ENCODE measurements around the gene IGSF9B. TPM values are rescaled to one million over a fixed set of nuclear protein-coding genes. Genes with fewer than 3 reads are reported as not detected.

The IGSF9B gene
- total RNA-seq, 4 donors from 2014 or later: 24.1 to 120 (median 43.3) TPM

DNA sequence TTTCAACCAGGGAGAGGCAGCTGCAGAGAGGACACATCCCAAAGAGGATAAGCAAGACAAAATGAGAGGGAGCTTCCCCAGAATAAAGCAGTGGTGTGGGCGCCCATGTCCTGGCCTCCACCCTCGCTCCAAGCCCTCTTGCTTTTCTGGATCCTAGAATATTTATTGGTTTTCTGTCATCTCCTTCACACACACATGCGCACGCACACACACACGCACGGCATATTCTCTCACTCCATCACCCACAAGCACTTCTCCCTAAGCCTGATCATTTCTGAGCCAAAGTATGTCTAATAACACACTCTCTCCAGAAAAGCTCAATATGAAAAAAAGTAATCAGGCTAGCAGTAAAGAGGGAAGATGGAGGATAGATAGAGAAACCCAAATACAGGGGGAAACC is 7.6 kb downstream of the IGSF9B start:
- H3K36me3 ChIP-seq: peaks cover 0 to 3% of the 10 kb centered on the region in 2 donors
- H3K4me1 ChIP-seq: peaks cover 7 to 100% (median 84%) of the 10 kb centered on the region in 3 donors
- TF ChIP-seq EP300 (IDR thresholded peaks at IDR 0.05) (no peak), POLR2AphosphoS5 (IDR thresholded peaks at IDR 0.05) (no peak)
- H3K27me3 ChIP-seq: no peaks in the 10 kb centered on the region
- no peak for ATAC-seq
- WGBS, 2 donors (ENCODE audit: low coverage in 1 of 2): 88 to 95% methylated on average over 4 to 6 of the region's 6 CpGs
- H3K4me3 ChIP-seq: no peak overlapping the region
- H3K27ac ChIP-seq: peak overlapping the region in 3 of 4 donors; percentile 92 to 97 (median 97)
- H3K9me3 ChIP-seq: no peaks in the 10 kb centered on the region

DNA sequence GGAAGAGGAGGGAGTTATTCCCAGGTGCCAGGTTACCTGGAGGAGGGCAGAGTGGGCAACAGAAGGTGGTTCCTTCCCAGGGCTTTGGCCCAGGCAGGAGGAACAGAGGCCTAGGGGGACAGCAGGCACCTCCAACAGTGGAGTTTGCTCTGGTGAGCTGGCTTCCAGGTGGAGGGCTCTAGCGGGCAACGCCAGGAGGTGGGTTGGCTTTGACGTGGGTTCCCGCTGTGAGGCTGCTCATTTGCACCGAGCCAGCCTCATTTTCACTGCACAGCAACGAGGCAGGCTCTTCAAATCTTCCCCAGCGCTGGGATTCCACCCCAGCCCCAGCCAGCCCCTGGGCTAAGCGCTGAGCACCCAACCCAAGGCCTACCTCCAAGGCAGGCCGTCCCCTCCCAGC is 8.1 kb downstream of the IGSF9B start:
- TF ChIP-seq, protein P1, sequence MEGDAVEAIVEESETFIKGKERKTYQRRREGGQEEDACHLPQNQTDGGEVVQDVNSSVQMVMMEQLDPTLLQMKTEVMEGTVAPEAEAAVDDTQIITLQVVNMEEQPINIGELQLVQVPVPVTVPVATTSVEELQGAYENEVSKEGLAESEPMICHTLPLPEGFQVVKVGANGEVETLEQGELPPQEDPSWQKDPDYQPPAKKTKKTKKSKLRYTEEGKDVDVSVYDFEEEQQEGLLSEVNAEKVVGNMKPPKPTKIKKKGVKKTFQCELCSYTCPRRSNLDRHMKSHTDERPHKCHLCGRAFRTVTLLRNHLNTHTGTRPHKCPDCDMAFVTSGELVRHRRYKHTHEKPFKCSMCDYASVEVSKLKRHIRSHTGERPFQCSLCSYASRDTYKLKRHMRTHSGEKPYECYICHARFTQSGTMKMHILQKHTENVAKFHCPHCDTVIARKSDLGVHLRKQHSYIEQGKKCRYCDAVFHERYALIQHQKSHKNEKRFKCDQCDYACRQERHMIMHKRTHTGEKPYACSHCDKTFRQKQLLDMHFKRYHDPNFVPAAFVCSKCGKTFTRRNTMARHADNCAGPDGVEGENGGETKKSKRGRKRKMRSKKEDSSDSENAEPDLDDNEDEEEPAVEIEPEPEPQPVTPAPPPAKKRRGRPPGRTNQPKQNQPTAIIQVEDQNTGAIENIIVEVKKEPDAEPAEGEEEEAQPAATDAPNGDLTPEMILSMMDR (IDR thresholded peaks at IDR 0.05): no peak
- TF ChIP-seq POLR2AphosphoS5 (IDR thresholded peaks at IDR 0.05) (no peak), EP300 (IDR thresholded peaks at IDR 0.05) (no peak), POLR2A (IDR thresholded peaks at IDR 0.05) (no peak)
- WGBS, 2 donors (ENCODE audit: low coverage in 1 of 2): no CpG with 5 or more reads among the region's 9 CpGs

DNA sequence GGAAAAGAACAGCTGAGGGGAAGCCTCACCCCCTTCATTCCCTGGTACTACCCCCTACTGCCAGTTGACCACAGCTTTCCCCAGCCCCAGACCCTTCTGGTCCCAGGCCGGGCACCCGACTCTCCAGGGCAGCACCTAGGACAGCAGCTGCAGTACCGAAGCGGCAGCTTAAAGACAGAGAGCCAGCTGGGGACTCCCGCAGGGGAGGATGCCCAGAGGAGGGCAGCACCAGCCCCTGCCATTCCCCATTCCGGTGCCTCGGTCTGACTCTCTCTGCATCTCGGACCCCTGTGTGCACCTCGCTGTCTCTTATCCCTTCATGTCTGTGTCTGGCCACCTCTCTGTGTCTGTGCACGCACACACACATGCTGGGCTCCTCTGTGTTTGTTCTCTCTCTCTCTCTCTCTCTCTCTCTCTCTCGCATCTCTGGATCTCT is 9.4 kb downstream of the IGSF9B start:
- Histone ChIP-seq H3K4me1 (peaks cover 7 to 97% (median 73%) of the 10 kb centered on the region in 3 donors), H3K9me3 (no peaks in the 10 kb centered on the region), H3K36me3 (peaks cover 0 to 18% of the 10 kb centered on the region in 2 donors), H3K4me3 (peak overlapping the region in 1 of 2 donors; percentile 19), H3K27me3 (no peaks in the 10 kb centered on the region), H3K27ac (peak overlapping the region in 3 of 4 donors; percentile 92 to 97 (median 97))
- no peak for TF ChIP-seq POLR2A (IDR thresholded peaks at IDR 0.05)
- TF ChIP-seq, protein P1 (IDR thresholded peaks at IDR 0.05): peak in 2 of 4 experiments; percentile 36 to 70
- 2 to 7% methylated on average over 7 to 11 of the region's 11 CpGs for WGBS, 2 donors (ENCODE audit: low coverage in 1 of 2)
- peak; percentile 51 for ATAC-seq

More for the DNA sequence above, 8.1 kb downstream of the IGSF9B start:
- Histone ChIP-seq H3K27ac (peak overlapping the region in 3 of 4 donors; percentile 92 to 97 (median 97)), H3K36me3 (peaks cover 0 to 7% of the 10 kb centered on the region in 2 donors), H3K9me3 (no peaks in the 10 kb centered on the region), H3K27me3 (no peaks in the 10 kb centered on the region), H3K4me3 (no peak overlapping the region), H3K4me1 (peaks cover 7 to 100% (median 84%) of the 10 kb centered on the region in 3 donors)
- ATAC-seq: no peak

DNA sequence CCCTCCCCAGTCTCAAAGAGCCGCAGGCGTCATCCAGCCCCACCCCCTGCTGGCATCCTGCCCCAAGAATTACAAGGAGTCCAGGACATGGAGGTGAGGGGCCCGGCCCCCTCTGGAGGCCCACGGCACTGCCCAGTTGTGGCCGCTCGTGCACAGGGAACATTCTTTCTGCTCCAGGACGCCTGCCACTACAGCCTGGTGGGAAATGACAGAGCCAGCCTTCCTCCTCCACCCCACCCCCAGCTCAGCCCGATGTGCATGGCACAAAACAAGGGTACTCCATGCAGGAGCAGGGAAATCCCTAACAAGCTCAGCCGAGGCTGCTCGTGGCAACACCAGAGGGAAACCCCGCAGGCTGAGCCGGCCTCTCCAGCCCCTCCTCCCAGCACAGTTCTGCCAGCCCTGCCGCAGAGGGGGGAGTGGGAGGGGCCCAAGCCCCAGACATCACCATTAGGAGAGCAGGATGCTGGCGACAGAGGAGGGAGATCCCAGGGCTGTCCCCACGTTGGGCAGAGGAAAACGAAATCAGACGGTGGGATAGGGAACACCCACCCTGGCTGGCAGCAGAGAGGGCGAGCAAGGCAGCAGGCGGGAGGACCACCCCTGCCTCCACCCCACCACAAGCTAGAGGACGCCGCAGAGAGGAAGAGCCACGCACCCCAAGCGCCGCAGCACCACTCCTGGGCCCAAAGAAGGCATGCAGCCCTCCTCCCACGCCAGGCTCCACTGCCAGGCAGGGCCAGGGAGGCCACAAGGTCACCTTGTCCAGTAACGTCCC is 10.0 kb downstream of the IGSF9B start:
- Histone ChIP-seq H3K36me3 (peaks cover 0 to 22% of the 10 kb centered on the region in 2 donors), H3K4me1 (peaks cover 7 to 97% (median 67%) of the 10 kb centered on the region in 3 donors), H3K27ac (peak overlapping the region; percentile 0 to 97 (median 94)), H3K9me3 (no peaks in the 10 kb centered on the region), H3K27me3 (no peaks in the 10 kb centered on the region), H3K4me3 (peak overlapping the region in 1 of 2 donors; percentile 19)
- WGBS, 2 donors (ENCODE audit: low coverage in 1 of 2): 3% methylated on average over 5 of the region's 26 CpGs; no CpG with 5 or more reads in 1 of the 2 donors
- TF ChIP-seq POLR2A (IDR thresholded peaks at IDR 0.05) (no peak), POLR2AphosphoS5 (IDR thresholded peaks at IDR 0.05) (no peak), EP300 (IDR thresholded peaks at IDR 0.05) (no peak)
- TF ChIP-seq, protein P1 (IDR thresholded peaks at IDR 0.05): no peak
- ATAC-seq: peak; percentile 14

DNA sequence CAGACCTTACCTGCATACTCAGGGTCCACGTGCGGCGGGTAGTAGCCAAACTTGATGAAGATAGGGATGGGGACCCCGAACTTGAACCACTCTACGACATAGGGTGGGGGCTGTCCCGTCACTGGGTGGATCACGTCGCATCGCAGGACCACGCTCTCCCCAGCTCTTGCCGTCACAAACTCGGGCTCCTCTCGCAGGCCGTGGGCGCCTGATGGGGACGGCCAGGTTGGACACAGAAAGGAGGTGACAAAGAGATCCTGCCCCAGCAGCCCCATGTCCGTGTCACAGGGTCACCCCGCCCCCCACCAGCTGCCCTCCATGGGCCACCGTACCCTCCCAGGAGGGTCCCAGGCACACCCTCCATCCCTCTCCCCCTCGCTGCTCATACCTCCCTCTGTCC is 10.7 kb downstream of the IGSF9B start:
- Histone ChIP-seq H3K4me3 (peak overlapping the region in 1 of 2 donors; percentile 19), H3K9me3 (no peaks in the 10 kb centered on the region), H3K36me3 (peaks cover 0 to 26% of the 10 kb centered on the region in 2 donors), H3K4me1 (peaks cover 4 to 96% (median 60%) of the 10 kb centered on the region in 3 donors), H3K27me3 (no peaks in the 10 kb centered on the region), H3K27ac (peak overlapping the region in 3 of 4 donors; percentile 92 to 97 (median 97))
- WGBS, 2 donors (ENCODE audit: low coverage in 1 of 2): 62 to 84% methylated on average over 4 to 9 of the region's 20 CpGs
- ATAC-seq: no peak
- TF ChIP-seq EP300 (IDR thresholded peaks at IDR 0.05): no peak
- no peak for TF ChIP-seq POLR2AphosphoS5 (IDR thresholded peaks at IDR 0.05)
- TF ChIP-seq, protein P1 (IDR thresholded peaks at IDR 0.05): no peak
- no peak for TF ChIP-seq POLR2A (IDR thresholded peaks at IDR 0.05)

Data from gastroesophageal sphincter (tissue), 4 donors.